GM12874 (cell line): ENCODE measurements around the gene FAM171A2.

Source experiments
- CTCF ChIP-seq: IDR thresholded peaks from 2 replicates; pipeline ENCODE4 v1.5.1; 2011; ENCODE audit warnings: low read depth, mild to moderate bottlenecking, control low read depth, low read length, moderate library complexity; ENCODE audit not compliant: insufficient read depth

FAM171A2 gene

DNA sequence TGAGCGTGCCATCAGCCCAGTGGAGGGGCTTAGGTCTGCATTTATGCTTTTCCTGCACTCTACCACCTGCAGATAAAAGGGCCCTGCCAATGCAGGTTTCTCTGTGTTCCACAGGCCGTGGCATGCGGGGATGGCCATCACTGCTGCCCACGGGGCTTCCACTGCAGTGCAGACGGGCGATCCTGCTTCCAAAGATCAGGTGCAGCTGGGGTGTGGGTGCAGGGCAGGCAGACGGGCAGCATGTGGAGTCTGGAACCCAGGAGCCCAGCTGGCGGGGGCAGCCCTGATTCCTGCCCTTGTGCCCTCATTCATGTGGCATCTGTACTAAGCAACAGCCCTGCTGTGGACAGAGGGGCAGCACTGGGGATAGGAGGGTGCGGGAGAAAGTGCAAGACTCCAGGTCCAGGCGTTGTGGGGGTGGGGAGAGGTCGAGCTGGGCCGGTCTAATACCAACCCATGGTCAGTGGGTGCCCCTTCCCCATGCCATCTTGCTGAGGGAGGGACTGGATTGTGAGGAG lies 14.0 kb downstream of the FAM171A2 start:
- no peak for TF ChIP-seq CTCF

DNA sequence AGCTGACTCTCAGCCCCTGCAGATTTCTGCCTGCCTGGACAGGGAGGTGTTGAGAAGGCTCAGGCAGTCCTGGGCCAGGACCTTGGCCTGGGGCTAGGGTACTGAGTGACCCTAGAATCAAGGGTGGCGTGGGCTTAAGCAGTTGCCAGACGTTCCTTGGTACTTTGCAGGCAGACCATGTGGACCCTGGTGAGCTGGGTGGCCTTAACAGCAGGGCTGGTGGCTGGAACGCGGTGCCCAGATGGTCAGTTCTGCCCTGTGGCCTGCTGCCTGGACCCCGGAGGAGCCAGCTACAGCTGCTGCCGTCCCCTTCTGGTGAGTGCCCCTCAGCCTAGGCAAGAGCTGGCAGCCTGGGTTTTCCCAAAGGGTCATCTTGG lies 14.7 kb downstream of the FAM171A2 start:
- TF ChIP-seq CTCF, result no peak

DNA sequence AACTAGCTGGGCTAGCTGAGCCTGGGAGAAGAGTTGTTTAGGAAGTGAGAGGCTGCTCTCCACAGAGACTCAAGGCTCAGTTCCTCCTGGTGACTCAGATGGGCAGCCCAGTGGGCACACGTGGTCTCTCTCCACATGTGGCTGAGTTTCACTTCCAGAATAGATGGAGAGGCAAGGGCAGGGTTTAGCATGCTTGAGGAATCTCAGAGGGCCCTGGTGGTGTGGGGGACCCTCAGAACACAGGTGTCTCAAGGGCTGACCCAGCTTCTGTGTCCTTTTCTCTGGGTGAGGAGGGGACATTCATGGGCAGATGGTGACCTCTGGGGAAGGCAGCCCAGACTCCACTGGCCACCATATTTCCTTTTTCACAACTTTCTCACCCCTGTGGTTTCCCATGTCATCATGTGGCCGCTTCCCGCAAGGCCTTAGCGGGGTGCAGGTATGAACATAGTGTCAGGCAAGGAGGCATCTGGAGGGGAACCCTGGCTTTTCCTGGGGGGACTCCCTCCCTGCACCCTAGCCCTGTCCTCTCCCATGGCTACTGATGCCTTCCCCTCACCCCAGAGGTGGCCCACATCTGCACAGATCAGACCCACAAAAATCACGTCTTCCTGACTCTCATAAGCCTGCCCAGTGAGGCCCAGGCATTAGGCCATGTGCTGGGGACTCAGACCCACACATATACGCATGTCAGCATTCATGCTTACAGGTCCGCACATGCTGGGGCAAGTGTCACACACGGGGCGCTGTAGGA lies 15.2 kb downstream of the FAM171A2 start:
- TF ChIP-seq CTCF, result no peak

- no peak for TF ChIP-seq CTCF
Measured at GRCh38 chr17:44346064-44346844, 17.4 kb downstream of the FAM171A2 start.

DNA sequence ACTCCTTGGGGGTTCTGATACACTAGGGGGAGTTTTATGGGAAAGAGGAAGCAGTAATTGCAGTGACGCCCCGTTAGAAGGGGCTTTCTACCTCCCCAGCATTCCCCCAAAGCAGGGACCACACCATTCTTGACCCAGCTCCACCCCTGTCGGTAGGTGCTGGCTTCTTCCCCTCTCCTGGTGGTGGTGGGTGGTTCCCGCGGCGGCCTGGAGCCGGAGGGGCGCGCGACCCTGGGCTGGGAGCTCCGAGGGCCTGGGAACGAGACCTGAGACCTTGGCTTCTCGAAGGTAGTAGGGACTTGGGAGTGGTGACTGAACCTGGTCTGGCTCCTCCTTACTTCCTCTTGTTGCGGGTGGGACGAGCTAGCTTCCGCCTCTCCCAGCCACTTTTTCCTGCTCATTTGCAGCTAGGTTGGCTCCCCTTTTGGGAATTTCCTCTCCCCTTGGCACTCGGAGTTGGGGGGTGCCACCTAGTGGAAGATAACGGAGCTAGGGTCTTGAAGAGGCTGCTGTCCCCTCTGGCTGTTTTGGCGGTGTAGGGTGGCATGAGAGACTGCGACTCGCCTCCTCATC lies 18.1 kb downstream of the FAM171A2 start:
- TF ChIP-seq CTCF, result peak; percentile 73

DNA sequence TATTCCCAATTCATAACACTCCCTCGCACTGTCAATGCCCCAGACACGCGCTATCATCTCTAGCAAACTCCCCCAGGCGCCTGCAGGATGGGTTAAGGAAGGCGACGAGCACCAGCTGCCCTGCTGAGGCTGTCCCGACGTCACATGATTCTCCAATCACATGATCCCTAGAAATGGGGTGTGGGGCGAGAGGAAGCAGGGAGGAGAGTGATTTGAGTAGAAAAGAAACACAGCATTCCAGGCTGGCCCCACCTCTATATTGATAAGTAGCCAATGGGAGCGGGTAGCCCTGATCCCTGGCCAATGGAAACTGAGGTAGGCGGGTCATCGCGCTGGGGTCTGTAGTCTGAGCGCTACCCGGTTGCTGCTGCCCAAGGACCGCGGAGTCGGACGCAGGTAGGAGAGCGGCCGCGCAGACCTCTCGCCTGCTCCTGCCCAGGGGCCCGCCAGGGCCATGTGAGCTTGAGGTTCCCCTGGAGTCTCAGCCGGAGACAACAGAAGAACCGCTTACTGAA lies 18.7 kb downstream of the FAM171A2 start, which contains the start of gene GRN:
Gene GRN, plus strand, starts transcription at position 364 of the 515 bp plus-strand sequence. CDS start 3,863 bp downstream, outside the sequence.
- TF ChIP-seq CTCF, result no peak
